ENCODE measurements around the gene NUP54.
A peak's percentile ranks its signal among the peaks of the same experiment; 100 is the strongest.

Gene NUP54

DNA sequence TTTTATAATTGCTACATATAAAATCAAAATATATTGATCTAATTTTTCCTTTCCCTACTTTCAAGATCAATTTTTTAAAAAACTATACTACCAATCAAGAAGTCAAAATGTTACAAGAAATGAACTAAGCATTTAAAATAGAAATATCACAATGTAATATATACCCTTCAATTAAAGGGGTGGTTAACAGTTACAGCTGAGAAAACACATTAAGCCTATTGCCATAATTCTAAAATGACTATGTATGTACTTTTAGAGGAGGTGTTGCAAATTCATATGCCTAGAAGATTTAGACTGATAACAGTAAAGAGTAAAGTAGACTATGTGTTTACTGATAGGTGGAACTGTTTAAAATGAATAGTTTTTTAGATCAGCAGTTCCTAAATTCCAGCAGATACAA lies 3.7 kb downstream of the NUP54 start:
- no peak for ATAC-seq
- DNase-seq = no peak

DNA sequence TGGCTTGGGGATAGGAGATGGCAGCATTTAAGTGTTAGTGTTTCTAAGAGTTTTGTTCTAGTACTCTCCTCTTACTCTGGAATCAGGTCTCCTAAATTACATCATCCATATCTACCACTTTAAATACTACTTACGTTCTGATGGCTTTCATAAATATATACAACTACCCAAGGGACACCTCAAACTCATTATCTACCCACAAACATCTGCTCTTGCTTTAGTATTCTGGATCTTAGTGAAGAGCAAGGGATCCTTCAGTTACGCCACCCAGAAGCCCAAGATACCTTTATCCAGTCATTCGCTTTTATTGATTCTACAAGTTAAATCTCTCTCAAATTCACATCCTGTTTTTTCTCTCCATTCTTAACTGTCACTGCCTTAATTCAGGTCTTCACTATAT lies 7.0 kb downstream of the NUP54 start:
- ATAC-seq (no peak), DNase-seq (no peak)

DNA sequence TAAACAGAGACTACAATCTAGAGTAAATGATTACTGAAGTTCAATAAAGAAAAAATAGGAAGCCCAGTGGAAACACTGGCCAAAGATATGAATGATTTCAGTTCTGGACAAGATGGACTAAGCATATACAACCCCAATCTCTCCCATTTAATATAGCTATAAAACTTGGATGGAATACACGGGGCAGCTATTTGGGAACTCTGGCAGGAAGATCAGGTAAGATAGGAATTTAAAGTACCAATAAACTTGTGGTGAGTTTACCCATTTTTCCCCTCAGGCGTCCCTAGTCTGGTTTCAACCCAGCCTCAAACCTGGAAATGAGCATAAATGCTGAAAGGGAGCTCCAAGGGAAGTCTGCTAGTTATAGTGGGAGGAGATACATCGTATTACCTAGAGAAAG lies 20.4 kb downstream of the NUP54 start:
- no peak for DNase-seq

DNA sequence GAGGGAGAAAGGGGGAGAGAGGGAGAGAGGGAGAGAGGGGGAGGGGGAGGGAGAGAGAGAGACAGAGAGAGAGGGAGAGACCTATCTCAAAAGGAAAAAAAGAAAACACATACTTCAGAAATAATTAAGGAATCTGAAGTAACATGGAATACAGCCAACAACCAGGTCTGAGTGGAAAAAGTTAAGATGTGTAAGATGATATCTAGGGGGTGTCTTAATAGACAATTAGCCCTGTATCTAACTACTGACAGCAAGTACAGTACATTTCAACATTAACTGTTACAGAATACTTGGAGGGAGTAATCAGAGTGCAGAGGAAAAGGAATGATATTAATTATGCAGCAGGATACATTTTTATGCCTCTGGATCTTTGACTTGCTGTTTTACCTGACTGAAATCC lies 22.4 kb downstream of the NUP54 start:
- ATAC-seq = no peak
- DNase-seq = no peak

More for the DNA sequence above, 20.4 kb downstream of the NUP54 start:
- ATAC-seq = no peak

DNA sequence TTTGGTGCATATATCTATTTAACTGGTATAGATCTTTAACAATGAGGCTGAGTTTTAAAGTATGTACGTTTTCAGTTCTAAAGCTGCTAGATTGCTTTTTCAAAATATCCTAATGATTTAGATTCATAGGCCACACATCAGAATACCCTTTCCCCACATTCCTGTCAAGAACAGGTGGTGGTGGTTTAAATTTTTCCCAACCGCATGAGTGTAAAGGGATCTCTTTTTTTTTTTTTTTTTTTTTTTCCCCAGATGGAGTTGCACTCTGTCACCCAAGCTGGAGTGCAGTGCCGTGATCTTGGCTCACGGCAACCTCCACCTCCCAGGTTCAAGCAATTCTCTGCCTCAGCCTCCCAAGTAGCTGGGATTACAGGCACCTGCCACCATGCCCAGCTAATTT lies 28.0 kb downstream of the NUP54 start:
- DNase-seq (no peak), ATAC-seq (no peak)

DNA sequence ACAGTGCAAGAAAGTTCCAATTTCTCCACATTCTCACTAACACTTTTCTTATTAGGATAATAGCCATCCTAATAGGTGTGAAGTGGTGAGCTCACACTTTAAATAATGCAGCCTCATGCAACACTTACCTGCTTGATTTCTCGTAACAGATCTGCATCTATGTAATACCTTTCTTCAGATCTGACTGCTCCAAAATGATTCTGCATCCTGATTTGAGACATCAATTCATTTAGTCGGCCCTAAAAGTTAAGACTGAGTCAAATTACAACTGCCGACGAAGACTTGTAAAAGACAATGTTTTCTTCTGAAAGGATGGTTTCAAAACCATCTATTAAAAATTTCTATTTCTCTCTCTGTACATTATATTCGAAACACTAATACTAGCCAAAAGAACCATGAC lies 30.7 kb downstream of the NUP54 start:
- ATAC-seq = no peak
- no peak for DNase-seq

DNA sequence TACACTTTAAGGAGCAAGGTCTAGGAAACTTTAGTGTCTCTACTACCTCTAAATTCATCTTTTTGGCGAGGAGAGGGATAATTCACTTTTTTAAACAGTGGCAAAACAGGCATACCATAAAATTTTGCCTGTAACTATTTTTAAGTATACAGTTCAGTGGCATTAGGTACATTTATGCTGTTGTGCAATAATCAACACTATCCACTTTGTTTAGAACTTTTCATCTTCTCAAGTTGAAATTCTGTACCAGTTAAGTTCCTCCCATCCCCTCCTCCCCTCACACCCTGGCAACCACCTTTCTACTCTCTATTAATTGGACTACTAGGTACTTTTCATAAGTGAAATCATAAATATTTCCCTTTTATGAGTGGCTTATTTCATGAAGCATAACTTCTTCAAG lies 31.4 kb downstream of the NUP54 start:
- DNase-seq = no peak
- ATAC-seq = no peak

DNA sequence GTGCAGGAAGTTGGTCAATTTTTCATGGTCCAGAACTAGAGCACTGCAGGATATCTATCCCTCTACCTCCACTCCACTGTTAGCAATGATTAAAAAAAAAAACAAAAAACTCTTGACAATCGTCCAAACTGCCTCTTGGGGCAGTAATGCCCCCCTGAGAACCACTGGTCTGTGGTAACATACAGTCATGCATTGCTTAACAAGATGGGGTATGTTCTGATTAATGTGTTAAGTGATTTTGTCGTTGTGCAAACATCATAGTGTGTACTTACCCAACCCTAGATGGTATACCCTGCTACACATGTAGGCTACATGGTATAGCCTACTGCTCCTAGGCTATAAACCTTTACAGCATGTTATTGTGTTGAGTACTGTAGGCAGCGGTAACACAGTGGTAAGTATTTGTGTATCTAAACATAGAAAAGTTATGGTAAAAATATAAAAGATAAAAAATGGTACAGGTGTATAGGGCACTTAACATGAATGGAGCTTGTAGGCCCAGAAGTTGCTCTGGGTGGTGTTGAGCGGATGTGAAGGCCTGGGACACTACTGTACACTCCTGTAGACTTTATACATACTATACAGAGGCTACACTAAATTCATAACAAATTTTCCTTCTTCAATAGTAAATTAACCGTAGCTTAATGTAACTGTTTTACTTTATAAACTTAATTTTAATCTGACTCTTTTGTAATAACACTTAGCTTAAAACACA lies 39.6 kb downstream of the NUP54 start:
- ATAC-seq (peak; percentile 68), DNase-seq (no peak)

DNA sequence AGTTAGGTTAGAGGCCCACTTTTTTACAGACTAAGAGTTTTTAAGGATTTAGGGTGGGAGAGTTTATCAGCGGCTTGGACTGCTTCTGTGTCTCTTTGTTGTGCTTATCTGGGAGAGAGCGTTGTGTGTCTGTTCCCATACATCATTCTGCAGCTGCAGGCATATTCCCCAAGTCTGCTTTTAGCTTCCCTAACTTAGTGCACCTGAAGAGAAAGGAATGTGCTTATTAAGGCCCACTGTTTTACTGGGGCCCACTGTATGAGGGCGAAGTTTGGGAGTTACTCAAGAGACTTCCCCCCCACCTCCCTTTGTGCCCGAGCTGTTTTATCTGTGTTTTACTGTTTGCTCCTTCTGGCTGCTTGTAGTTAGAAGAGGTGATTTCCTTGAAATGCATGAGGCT lies 41.8 kb downstream of the NUP54 start:
- ATAC-seq (no peak), DNase-seq (no peak)

DNA sequence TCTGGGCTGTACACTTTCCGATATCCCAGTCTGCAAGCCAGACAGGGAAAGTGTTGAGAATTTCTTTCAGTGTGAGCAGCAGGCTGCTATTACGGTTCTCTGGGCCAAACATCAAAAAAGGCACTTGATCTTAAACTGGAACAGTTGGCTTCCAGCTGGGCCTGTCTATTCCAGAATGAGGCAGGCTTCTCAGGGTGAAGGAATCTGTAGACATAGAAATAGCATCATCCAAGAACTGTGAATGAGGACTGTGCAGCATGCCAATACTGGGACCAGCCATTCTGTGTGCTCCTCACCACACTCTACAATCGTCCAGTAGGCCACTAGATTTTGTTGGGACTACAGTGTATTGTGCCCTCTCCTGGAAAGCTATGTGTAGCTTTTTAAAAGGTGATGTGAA lies 42.5 kb downstream of the NUP54 start:
- ATAC-seq = no peak
- no peak for DNase-seq

DNA sequence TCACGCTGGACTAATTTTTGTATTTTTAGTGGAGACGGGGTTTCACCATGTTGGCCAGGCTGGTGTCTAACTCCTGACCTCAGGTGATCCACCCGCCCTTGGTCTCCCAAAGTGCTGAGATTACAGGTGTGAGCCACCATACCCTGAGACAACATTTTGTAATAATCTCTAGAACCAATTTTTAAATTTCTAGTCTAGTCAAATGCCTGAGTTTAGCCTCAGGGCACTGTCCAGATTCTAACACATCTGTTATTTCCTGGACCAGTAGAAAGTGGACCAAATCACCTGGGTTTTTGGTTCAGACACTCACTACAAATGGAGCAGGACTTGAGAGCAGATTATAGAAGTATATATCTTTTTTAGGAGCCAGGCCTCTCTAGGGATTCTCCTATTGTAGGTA lies 52.1 kb downstream of the NUP54 start:
- ATAC-seq = no peak
- no peak for DNase-seq

DNA sequence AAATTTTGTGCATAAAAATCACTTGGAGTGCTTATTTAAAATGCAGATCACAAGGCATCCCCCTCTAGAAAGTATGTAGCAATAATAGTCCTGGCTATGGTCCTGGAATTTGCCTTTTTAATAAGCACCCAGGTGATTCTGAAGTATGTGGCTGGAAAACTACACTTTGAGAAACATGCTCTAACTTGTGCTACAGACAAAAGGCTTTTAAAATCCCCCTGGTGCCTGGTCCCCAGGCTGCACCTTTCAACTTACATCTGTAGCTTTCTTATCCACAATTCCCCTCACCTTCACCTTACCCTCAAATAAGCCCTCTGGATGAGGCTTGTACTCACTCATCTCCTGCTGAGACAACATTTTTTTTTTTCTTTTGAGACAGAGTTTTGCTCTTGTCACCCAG lies 52.6 kb downstream of the NUP54 start:
- DNase-seq (no peak), ATAC-seq (no peak)

DNA sequence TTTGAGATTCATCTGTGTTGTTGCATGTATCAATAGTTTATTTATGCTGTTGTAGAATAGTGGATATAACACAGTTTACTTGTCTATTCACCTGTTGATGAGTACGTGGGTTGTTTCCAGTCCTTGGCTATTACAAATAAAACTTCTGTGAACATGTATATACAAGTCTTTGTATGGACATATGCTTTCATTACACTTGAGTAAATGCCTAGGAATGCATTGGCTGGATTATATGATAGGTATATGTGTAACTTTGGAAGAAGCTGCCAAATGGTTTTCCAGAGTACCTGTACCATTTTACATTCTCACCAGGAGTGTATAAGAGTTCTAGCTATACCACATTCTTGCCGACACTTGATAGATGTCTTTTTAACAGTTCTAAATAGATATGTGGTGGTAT lies 57.1 kb downstream of the NUP54 start:
- DNase-seq = no peak
- no peak for ATAC-seq

DNA sequence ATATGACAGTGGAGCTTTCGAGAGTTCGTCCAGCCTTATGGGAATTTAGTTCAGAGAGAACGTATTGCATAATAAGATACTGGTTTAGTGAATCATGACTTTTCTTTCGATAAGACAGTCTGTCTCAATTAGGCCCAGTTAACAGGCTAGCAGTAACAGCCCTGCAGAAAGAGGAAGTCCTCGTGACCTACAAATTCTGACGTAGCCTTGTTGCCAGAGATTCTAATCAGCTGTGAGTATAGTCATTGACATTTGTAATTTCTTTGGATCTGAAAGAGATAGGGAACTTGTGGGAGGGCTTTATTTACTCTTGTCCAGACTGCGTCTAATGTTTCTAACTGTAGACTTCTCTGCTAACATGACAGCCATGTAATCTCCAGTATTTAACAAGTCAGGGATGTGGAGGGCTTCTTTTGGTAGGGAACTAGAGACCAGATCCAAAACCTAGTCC lies 57.9 kb downstream of the NUP54 start:
- ATAC-seq (peak; percentile 66), DNase-seq (no peak)

DNA sequence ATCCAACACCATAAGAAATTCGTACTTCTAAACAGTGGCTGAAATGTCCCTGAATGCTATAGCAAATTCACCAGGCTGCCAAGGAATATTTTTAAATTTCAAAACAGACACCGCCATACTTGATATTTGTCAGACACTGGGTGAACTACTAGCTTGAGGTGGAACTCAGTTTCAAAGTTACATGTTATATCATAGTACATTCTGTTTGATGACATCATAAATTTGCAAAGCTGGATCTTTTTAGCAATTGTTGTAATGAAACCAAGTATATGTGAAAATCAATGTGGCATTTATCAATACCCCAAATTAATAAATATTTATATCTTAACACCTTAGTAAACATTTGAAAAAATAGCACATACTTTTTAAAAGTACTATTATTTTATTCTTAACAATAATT lies 59.5 kb downstream of the NUP54 start:
- DNase-seq (no peak), ATAC-seq (no peak)

DNA sequence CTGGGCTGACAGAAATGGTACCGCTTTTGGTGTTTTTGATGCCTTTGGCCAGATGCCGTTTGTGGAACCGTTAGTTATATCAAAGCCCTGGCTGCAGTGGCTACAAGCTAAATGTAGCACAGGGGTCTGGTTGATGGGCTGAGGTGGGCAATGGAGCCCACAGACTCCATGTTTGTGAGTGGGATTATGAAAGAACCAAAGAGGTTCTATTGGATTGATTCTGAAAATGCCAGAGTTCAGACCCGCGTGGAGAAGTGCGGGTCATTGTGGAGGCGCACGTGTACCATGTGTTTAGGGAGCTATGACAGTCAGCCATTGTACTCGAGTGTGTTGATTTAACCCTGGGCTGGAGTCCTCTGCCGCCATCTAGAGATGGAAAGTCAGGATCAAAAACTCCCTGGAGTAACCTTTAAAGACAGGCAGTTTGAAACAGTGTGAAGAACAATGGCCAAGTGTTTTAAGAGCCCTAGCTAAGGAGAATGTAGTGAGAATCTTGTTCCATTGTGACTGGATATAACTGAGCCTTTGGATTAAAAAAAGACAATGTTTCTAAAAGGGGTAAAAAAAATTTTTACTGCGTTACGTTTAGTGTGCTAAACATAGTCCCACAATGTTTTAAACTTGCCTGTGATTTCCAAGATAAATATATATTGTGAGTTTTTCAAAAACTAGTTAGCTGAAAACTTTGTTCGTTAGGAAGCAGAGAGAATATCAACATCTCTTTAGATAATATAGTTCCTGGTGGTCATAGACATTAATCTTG lies 61.0 kb downstream of the NUP54 start:
- ATAC-seq (no peak), DNase-seq (peak; percentile 11)

DNA sequence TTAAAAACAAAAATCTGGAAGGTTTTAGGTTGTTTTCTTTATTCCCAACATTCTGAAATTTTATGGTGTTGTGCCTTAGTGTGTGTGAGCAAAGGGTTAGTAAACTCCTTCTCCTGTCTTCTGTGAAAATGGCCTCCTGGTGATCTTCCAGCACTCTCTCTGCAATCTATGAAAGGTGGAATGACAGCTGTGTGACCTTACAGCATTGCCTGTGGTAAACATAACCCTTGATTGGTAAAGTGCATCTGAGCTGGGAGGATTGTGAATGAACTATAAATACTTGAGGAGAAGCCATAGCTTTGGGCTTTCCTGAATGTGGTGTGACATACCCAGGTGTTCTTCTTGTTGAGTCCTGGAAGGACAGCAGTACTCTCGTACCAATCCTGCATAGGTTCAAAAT lies 63.7 kb downstream of the NUP54 start:
- DNase-seq (no peak), ATAC-seq (no peak)

DNA sequence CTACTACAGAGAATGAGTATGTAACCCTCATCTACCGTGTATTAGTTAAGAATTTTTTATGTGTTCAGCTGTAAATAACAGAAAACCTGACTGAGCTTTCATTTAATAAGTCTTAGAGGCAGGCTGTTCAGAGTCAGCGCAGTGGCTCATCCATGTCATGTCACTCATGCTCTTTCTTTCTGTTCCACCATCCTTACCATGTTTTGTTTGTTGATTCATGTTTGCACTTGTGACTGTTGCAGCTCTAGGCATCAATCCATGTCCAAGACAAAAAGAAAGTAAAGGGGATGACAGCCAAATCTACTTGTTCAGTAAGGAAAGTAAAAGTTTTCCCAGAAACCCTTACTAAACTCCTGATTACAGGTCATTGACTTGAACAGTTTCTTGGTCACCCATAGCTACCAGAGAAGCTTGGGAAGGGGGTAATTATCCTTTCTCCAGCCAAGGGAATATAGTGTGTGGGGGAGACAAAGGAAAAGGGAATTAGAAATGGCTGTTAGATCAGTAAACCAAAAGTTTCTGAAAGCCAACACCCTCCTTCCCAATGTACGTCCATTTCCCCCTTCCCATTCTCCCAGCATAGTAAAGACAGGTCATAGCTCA lies 64.7 kb downstream of the NUP54 start:
- DNase-seq = no peak
- no peak for ATAC-seq

DNA sequence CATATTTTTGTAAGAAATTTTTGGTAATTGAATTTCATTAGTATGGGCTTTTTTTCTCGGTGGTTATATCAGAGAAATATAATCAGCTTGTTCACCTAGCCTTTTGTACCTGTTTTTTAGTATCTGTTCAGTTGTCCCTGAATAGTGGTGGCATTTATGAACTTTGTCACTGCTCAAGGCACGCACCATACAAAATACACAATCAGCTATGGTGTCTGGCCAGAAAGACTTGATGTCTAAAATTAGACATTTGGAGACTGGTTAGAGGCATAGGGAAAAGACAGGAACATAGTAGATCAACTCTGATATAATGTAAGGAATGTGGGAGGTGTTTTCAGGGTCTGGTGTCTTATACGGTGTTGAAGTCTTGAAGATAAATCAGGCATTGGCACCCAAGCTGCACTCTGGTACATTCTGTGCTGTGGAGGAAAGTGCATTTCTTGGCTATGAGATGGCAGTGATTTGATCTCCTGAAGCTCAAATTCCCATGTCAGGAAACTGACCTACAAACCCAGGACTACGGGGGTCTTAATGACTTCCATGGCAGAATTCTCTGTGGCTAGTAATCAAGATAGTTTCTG lies 70.1 kb downstream of the NUP54 start:
- DNase-seq = no peak
- no peak for ATAC-seq

DNA sequence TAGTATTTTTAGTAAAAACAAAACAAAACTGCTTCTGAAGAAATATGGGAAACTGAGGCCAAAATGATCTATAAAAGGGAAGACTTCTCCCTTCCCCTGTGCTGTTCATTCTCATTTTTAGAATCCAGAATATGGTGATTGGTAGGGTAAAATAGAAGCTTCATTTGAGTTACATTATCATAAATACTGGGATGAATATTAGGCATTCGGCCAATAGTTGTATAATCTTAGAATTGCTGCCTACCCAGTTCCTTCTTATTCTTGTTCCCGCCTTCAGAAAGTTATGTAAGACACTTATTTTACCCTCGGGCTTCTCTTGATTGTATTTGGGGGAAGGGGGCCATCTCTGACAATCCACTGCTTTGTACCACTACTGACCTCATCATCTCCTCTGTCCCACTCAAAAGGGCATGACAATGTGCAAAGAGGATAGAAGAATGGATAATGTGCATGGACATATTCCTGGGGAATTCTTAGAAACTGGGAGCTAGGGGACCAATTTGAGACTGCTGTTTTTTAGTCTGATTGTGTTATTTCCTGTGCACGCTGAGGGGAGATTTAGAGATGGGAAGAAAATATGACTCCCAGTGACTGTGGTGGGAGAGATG lies 73.1 kb downstream of the NUP54 start:
- DNase-seq (no peak), ATAC-seq (no peak)

DNA sequence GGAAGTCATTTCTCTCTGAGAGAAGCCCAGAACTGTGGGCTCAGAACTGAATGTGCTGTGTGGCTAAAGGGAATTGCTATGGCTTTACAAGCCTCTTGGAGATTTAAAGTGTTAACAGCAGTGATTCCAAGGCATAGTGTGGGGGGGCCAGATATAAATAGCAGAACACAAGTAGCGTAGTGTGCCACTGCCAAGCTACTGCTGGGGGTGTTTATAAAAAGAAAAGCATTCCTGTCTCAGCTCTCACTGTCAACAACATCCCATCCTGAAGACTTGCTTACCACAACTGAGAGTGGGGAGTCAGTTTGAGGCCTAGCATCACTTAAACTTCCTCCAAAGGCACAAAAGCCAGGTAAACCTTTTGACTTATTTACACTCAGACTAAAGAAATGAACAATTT lies 73.7 kb downstream of the NUP54 start, which contains the start of gene ART3:
ART3 (plus strand) TSS at position 242 of the 400 bp plus-strand sequence. CDS start 1,181 bp downstream, outside the sequence.
- ATAC-seq (no peak), DNase-seq (no peak)

DNA sequence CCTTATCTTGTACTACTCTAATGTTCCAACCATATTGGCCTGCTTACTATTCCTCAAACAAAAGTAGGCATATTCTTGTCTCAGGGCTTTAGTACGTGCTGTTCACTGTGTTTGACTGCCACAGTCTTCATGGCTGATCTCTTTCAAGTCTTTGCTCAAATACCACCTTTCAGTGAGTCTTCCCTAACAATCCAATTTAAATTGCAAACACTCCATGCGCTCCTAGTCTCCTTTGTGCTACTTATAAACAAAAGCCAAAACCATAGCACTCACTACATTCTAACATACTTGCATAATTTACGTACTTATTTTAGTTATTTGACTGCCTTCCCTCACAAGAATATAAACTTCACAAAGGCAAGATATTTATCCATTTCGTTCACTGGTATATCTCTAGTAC lies 75.4 kb downstream of the NUP54 start:
- ATAC-seq (no peak), DNase-seq (no peak)

Data from stimulated activated naive CD8-positive, alpha-beta T cell treated with anti-CD3 and anti-CD28 coated beads, Interleukin-15, Interleukin-2, amounts not matched to agents 100 U/mL and 50 U/mL, for 24 hours (primary cell).